ENCODE data around the gene KCNQ5.

- no peak for TF ChIP-seq POLR2A (IDR thresholded peaks at IDR 0.05; ENCODE audit: low read depth, low read length)
- TF ChIP-seq FOXK2 (IDR thresholded peaks at IDR 0.05) = no peak
- TF ChIP-seq CTCF (IDR thresholded peaks at IDR 0.05 in 2 of 3, conservative IDR thresholded peaks at IDR 0.05 in 1 of 3; ENCODE audit: control insufficient read depth in 2 of 3, extremely low read depth in 1 of 3, insufficient read depth in 1 of 3, low read depth in 3 of 3, low read length in 3 of 3) = no peak
- no peak for TF ChIP-seq TAF1 (IDR thresholded peaks at IDR 0.05; ENCODE audit: borderline replicate concordance, low read depth, low read length)
- TF ChIP-seq EED (IDR thresholded peaks at IDR 0.05; ENCODE audit: low read depth) = no peak
- no peak for TF ChIP-seq RAD21 (IDR thresholded peaks at IDR 0.05; ENCODE audit: insufficient read depth, low read depth, low read length)
- TF ChIP-seq HDGF (IDR thresholded peaks at IDR 0.05) = no peak
- no peak for TF ChIP-seq ELK1 (IDR thresholded peaks at IDR 0.05; ENCODE audit: low read depth, low read length)
- TF ChIP-seq SMC3 (IDR thresholded peaks at IDR 0.05; ENCODE audit: borderline replicate concordance, low read length) = no peak
Observed at GRCh38 chr6:73074175-73074574, 452.3 kb downstream of the KCNQ5 start.

All from GM12878 (cell line).